ENCODE measurements around the gene PITX2. TPM values are rescaled to one million over a fixed set of nuclear protein-coding genes. Genes with fewer than 3 reads are reported as not detected.

PITX2 gene
- total and polyA plus RNA-seq, 2 of the 8 experiments (the other 6 are each of a cell fraction or from before 2014, with no cell fraction given): 0.09 to 0.67 TPM

DNA sequence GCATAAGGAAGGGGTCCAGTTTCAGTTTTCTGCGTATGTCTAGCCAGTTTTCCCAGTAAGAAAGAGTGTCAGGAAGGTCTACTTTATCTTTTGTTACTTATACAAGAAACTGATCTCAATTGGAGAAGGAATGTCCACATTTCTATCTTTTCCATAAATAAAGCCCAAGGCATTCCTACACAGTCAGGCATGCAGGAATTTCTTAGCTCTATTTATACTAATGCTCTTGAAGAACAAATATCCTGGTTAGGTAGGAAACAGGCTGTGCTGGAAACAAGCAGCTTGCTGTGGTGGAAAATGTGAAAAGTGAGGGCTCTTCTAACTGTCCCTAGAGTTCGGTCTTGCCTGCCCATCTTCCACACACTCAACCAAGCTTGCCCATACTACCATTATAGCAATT lies 37.9 kb upstream of the PITX2 start:
- no peaks in the 10 kb centered on the region for H3K79me1 ChIP-seq (ENCODE audit: low read depth, low read length)
- 96% methylated on average over 2 of the region's 2 CpGs; no CpG with 5 or more reads in 1 of the 2 experiments for WGBS, 2 experiments (ENCODE audit: extremely low coverage in 1 of 2, insufficient coverage in 1 of 2, insufficient read length in 1 of 2, insufficient replicate concordance in 2 of 2, low coverage in 1 of 2, low lambda C conversion rate in 2 of 2, missing lambda C conversion rate in 1 of 2)
- no peak overlapping the region for H3K4me3 ChIP-seq (ENCODE audit: extremely low read depth in 1 of 4, insufficient read depth in 2 of 4, low read depth in 3 of 4, low read length in 4 of 4)
- no peak overlapping the region for H3K14ac ChIP-seq (ENCODE audit: insufficient read length)
- H4K20me1 ChIP-seq (replicated peaks in 1 of 2; ENCODE audit: control insufficient read depth in 1 of 2, insufficient read depth in 2 of 2, low read length in 2 of 2): no peaks in the 10 kb centered on the region
- no peaks in the 10 kb centered on the region for H3K79me2 ChIP-seq (ENCODE audit: control insufficient read depth in 1 of 2, insufficient read depth in 2 of 2, low read length in 2 of 2)
- no peak overlapping the region for H2BK120ac ChIP-seq (replicated peaks; ENCODE audit: low read depth, low read length)
- H2BK15ac ChIP-seq (ENCODE audit: low read length): no peak overlapping the region
- no peaks in the 10 kb centered on the region for H3K27me3 ChIP-seq (replicated peaks in 1 of 4; ENCODE audit: control insufficient read depth in 3 of 4, extremely low read depth in 1 of 4, insufficient read depth in 3 of 4, low read length in 3 of 4)
- H2BK5ac ChIP-seq (ENCODE audit: low read depth, low read length): no peak overlapping the region
- no peak overlapping the region for H3K9ac ChIP-seq (replicated peaks in 1 of 4; ENCODE audit: extremely low read depth in 1 of 4, low read depth in 3 of 4, low read length in 3 of 4)
- no peak overlapping the region for H3K56ac ChIP-seq (replicated peaks; ENCODE audit: insufficient read length, low read depth, low read length)
- H2AK5ac ChIP-seq (ENCODE audit: low read depth, low read length): no peak overlapping the region
- ChIA-PET CTCF (ENCODE audit: partially characterized antibody) (no interaction called here), POLR2A (ENCODE audit: partially characterized antibody) (no interaction called here)
- no peak overlapping the region for H3K23ac ChIP-seq (ENCODE audit: insufficient read length)
- H3K36me3 ChIP-seq (ENCODE audit: control insufficient read depth in 2 of 4, insufficient read depth in 4 of 4, low read length in 3 of 4): no peaks in the 10 kb centered on the region
- no peaks in the 10 kb centered on the region for H3K4me1 ChIP-seq (replicated peaks in 1 of 4; ENCODE audit: control insufficient read depth in 3 of 4, insufficient read depth in 4 of 4, low read length in 3 of 4)
- H2BK20ac ChIP-seq (ENCODE audit: low read length): no peak overlapping the region
- H3K23me2 ChIP-seq (ENCODE audit: low read depth, low read length): no peaks in the 10 kb centered on the region
- no peak overlapping the region for H3K4me2 ChIP-seq (ENCODE audit: insufficient read depth in 1 of 2, low read depth in 2 of 2, low read length in 2 of 2)
- H3K18ac ChIP-seq (ENCODE audit: extremely low read depth, low read length): no peak overlapping the region
- no peak overlapping the region for H4K5ac ChIP-seq (ENCODE audit: insufficient read length, low read depth, low read length)
- H3K27ac ChIP-seq (ENCODE audit: low read depth, low read length): no peak overlapping the region
- H4K8ac ChIP-seq (ENCODE audit: extremely low read depth, insufficient read depth, low read length): no peak overlapping the region
- no peak overlapping the region for H4K91ac ChIP-seq (replicated peaks; ENCODE audit: insufficient read length, low read length)
- H3K9me3 ChIP-seq (ENCODE audit: insufficient read depth in 2 of 2, low read depth in 1 of 2, low read length in 1 of 2): peaks cover 0 to 3% of the 10 kb centered on the region in 2 experiments; a peak in 1 of 4 replicates
- FAIRE-seq (no peak), DNase-seq (ENCODE audit: low read depth in 1 of 2, low spot score in 2 of 2) (no peak)
- H3K4ac ChIP-seq (replicated peaks; ENCODE audit: insufficient read length, low read depth, low read length): no peak overlapping the region
- no peak overlapping the region for H2AFZ ChIP-seq (ENCODE audit: low read length)
- H2BK12ac ChIP-seq (ENCODE audit: low read depth, low read length): no peak overlapping the region
- TF ChIP-seq GABPA (IDR thresholded peaks at IDR 0.05; ENCODE audit: borderline replicate concordance, insufficient read depth, low read length) (no peak), KDM5A (IDR thresholded peaks at IDR 0.05; ENCODE audit: low read length) (no peak), NRF1 (IDR thresholded peaks at IDR 0.05; ENCODE audit: low read depth, low read length) (no peak), RNF2 (IDR thresholded peaks at IDR 0.05; ENCODE audit: borderline replicate concordance, low read depth, low read length, missing control alignments, poor library complexity, severe bottlenecking) (no peak), TBP (IDR thresholded peaks at IDR 0.05; ENCODE audit: low read depth, low read length) (no peak), SUZ12 (IDR thresholded peaks at IDR 0.05; ENCODE audit: low read length) (no peak), PHF8 (conservative IDR thresholded peaks at IDR 0.05; ENCODE audit: low read depth, low read length) (no peak), KDM1A (IDR thresholded peaks at IDR 0.05; ENCODE audit: borderline replicate concordance, low read length) (no peak), POLR2AphosphoS5 (IDR thresholded peaks at IDR 0.05; ENCODE audit: low read depth, low read length) (no peak), SIRT6 (IDR thresholded peaks at IDR 0.05; ENCODE audit: low read length) (no peak), GTF2F1 (IDR thresholded peaks at IDR 0.05; ENCODE audit: borderline replicate concordance, low read depth, low read length) (no peak)
- TF ChIP-seq, protein P1, sequence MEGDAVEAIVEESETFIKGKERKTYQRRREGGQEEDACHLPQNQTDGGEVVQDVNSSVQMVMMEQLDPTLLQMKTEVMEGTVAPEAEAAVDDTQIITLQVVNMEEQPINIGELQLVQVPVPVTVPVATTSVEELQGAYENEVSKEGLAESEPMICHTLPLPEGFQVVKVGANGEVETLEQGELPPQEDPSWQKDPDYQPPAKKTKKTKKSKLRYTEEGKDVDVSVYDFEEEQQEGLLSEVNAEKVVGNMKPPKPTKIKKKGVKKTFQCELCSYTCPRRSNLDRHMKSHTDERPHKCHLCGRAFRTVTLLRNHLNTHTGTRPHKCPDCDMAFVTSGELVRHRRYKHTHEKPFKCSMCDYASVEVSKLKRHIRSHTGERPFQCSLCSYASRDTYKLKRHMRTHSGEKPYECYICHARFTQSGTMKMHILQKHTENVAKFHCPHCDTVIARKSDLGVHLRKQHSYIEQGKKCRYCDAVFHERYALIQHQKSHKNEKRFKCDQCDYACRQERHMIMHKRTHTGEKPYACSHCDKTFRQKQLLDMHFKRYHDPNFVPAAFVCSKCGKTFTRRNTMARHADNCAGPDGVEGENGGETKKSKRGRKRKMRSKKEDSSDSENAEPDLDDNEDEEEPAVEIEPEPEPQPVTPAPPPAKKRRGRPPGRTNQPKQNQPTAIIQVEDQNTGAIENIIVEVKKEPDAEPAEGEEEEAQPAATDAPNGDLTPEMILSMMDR (IDR thresholded peaks at IDR 0.05; ENCODE audit: control extremely low read depth in 1 of 3, insufficient read depth in 1 of 3, low read depth in 1 of 3, low read length in 3 of 3): no peak
